Thyroid gland (tissue), 4 donors: ENCODE measurements around the gene SYTL4. TPM values are rescaled to one million over a fixed set of nuclear protein-coding genes. Genes with fewer than 3 reads are reported as not detected.
A peak's percentile ranks its signal among the peaks of the same experiment; 100 is the strongest.
"Not testable (repeated sequence)": the region's sequence is repeated elsewhere in the genome, so short reads cannot be mapped to it uniquely, and the experiment has no call there.

Experiments used
- DNase-seq, 2 donors: peaks; one replicate each; pipeline ENCODE4 v3.0.0-alpha.2; 2019
- H3K27ac ChIP-seq, 3 donors: fragments of 200-600 bp; sonication (generic); 1 replicate in 2 of 3; 2 replicates in 1 of 3; pipeline ENCODE4 v1.5.1; 2016 to 2019; ENCODE audit warnings: mild to moderate bottlenecking in 1 of 3, moderate library complexity in 1 of 3
- H3K27me3 ChIP-seq: fragments of 200-600 bp; sonication (generic); one replicate; pipeline ENCODE4 v1.5.1; 2019
- H3K36me3 ChIP-seq, 2 donors: fragments of 200-600 bp; sonication (generic); one replicate each; pipeline ENCODE4 v1.5.1; 2016 to 2019
- H3K4me1 ChIP-seq, 2 donors: fragments of 200-600 bp; sonication (generic); one replicate each; pipeline ENCODE4 v1.5.1; 2017 to 2019
- H3K4me3 ChIP-seq, 3 donors: fragments of 200-600 bp; sonication (generic); replicated peaks in 1 of 3; 1 replicate in 2 of 3; 2 replicates in 1 of 3; pipeline ENCODE4 v1.5.1; 2016; ENCODE audit warnings: mild to moderate bottlenecking in 1 of 3
- H3K9me3 ChIP-seq: fragments of 200-600 bp; sonication (generic); one replicate; pipeline ENCODE4 v1.5.1; 2017
- POLR2A ChIP-seq, 2 donors: fragments of 450-650 bp; IDR thresholded peaks; one replicate each; pipeline ENCODE4 v1.6.1; 2017; ENCODE audit warnings: antibody characterized with exemption in 2 of 2, mild to moderate bottlenecking in 2 of 2, moderate library complexity in 1 of 2
- WGBS, 2 donors: methylation state at CpG; one replicate each; pipeline ENCODE4 v1.1.5; 2017; 5-methylcytosine and 5-hydroxymethylcytosine counted together
- intact Hi-C: fragments of 100-400 bp; cut with DNase I; formaldehyde crosslinking; loops from one replicate; pipeline ENCODE4 v1.15.1; 2023
- total RNA-seq, 4 donors: library from RNA; depleted of rRNA; stranded (reverse); fragments of >200 nt; gene quantifications; one replicate each; pipeline ENCODE4 v1.2.3, GENCODE V29; 2016
- TF ChIP-seq, protein P1 (sequence below), 6 experiments: fragments of 200-600 bp in 3 of 6; fragments of 450-650 bp in 3 of 6; sonication (generic) in 3 of 6; IDR thresholded peaks; one replicate each; pipeline ENCODE4 v1.5.1; 2016 to 2019; ENCODE audit warnings: antibody characterized with exemption in 6 of 6, mild to moderate bottlenecking in 2 of 6, inconsistent platforms in 1 of 6, moderate library complexity in 1 of 6

Gene SYTL4
- total RNA-seq, 4 donors from 2014 or later, result 13.1 to 28.2 (median 23.2) TPM

DNA sequence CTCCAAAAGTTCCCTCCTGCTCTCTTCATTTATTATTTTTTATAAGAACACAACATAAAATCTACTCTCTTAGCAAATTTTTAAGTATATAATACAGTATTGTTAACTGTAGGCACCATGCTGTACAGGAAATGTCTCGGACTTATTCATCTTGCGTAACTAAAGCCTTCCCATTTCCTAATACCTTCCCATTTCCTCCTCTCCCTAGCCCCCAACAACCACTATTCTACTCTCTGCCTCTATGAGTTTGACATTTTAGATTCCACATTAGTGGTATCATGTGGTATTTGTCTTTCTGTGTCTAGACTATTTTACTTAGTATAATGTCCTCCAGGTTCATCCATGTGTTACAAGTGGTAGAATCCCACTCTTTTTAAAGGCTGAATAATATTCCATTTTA lies 15.8 kb upstream of the SYTL4 start:
- H3K4me3 ChIP-seq, result no peak overlapping the region
- TF ChIP-seq, protein P1, sequence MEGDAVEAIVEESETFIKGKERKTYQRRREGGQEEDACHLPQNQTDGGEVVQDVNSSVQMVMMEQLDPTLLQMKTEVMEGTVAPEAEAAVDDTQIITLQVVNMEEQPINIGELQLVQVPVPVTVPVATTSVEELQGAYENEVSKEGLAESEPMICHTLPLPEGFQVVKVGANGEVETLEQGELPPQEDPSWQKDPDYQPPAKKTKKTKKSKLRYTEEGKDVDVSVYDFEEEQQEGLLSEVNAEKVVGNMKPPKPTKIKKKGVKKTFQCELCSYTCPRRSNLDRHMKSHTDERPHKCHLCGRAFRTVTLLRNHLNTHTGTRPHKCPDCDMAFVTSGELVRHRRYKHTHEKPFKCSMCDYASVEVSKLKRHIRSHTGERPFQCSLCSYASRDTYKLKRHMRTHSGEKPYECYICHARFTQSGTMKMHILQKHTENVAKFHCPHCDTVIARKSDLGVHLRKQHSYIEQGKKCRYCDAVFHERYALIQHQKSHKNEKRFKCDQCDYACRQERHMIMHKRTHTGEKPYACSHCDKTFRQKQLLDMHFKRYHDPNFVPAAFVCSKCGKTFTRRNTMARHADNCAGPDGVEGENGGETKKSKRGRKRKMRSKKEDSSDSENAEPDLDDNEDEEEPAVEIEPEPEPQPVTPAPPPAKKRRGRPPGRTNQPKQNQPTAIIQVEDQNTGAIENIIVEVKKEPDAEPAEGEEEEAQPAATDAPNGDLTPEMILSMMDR (IDR thresholded peaks at IDR 0.05), result no peak
- TF ChIP-seq POLR2A (IDR thresholded peaks at IDR 0.05), result no peak
- H3K4me1 ChIP-seq, result peaks cover 0 to 6% of the 10 kb centered on the region in 2 donors
- no peak overlapping the region for H3K27ac ChIP-seq
- no peak for DNase-seq
- intact Hi-C loops, result no loop called here
- WGBS, 2 donors, result 79 to 84% methylated on average over 2 of the region's 2 CpGs
- no peaks in the 10 kb centered on the region for H3K36me3 ChIP-seq
- H3K9me3 ChIP-seq, result no peaks in the 10 kb centered on the region
- H3K27me3 ChIP-seq, result no peaks in the 10 kb centered on the region

DNA sequence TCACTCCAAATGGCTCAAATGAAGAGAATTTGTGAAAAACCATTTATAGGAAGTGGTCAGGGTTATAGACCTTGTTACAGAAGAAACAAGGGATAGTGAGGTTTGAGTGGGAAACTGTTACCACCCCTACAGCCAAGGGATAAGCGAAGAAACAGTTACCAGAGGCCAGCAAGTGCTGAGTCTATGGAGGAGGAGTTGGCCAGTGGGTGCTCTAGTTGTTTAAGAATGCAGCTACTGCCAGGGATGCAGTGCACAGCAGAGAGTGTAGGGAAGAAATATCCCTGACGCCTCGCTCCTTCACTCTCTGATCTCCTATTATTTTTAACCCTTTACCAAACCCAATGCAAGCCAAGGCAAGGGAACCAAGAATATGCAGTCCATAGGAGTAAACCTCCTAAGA lies 15.2 kb upstream of the SYTL4 start:
- intact Hi-C loops, result no loop called here
- no peaks in the 10 kb centered on the region for H3K36me3 ChIP-seq
- H3K4me1 ChIP-seq, result peaks cover 0 to 6% of the 10 kb centered on the region in 2 donors
- H3K27ac ChIP-seq, result no peak overlapping the region
- no peaks in the 10 kb centered on the region for H3K27me3 ChIP-seq
- TF ChIP-seq, protein P1 (IDR thresholded peaks at IDR 0.05), result no peak
- TF ChIP-seq POLR2A (IDR thresholded peaks at IDR 0.05), result no peak
- no peak for DNase-seq
- H3K4me3 ChIP-seq, result no peak overlapping the region
- 48 to 58% methylated on average over 3 of the region's 3 CpGs for WGBS, 2 donors
- no peaks in the 10 kb centered on the region for H3K9me3 ChIP-seq

DNA sequence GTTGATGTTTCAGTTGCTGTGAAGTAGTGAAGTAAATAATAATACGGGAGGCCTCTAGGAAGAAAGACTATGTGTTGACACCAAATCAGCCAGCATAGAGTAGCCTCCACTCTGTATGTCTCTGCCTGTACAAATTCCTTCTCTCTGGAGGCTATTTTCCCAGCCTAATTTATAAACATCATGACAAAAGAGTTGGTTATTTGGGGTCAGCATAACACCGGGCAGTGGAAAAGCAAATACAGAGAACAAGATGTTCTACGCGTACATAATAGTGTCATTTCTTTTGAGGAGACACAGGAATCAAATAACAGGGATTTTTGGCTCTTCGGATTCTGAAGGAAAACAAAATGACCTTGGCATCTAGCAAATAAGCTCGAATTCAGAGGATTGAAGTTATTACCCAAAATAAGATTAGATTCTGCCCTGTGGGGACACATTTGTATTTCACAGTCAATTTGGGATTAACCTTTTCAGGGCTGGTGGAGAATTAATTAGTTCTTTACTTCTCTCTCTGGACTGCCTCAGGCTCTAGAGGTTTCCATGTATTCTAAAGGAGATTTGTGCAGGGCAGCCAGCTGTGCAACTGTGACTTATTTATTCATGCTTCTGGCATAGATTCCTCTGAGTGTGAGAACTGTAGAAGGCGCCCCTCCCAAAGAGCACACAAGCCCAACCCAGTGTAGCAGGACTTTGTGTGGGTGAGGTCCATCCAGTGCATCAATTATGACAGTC lies 14.1 kb upstream of the SYTL4 start:
- Histone ChIP-seq H3K9me3 (no peaks in the 10 kb centered on the region), H3K27me3 (no peaks in the 10 kb centered on the region), H3K4me3 (no peak overlapping the region), H3K27ac (peak overlapping the region in 2 of 3 donors; percentile 24 to 26), H3K4me1 (peaks cover 0 to 6% of the 10 kb centered on the region in 2 donors), H3K36me3 (no peaks in the 10 kb centered on the region)
- 57 to 70% methylated on average over 7 of the region's 7 CpGs for WGBS, 2 donors
- intact Hi-C loops, result no loop called here
- DNase-seq, result peak in 1 of 2 donors; percentile 1
- no peak for TF ChIP-seq POLR2A (IDR thresholded peaks at IDR 0.05)
- TF ChIP-seq, protein P1 (IDR thresholded peaks at IDR 0.05), result no peak

DNA sequence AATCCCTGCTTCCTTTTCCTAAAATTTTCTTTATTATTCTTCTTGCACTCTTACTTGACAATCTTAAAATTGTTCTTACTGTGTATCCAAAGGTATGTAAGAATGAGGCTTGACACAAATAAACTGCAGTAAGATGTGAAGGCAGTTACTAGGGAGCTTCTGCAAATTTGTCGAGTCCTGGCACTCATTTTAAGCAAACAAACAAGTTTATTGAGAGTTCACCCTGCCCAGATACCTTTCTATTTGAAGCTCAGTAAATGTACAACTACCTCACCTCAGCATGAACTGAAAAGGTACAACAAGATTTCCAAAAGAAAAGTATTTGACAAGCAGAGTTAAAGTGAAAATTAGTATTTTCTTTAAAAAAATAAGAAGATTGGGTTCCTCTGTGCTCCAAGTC lies 13.3 kb upstream of the SYTL4 start:
- H3K27ac ChIP-seq, result peak overlapping the region in 2 of 3 donors; percentile 15 to 24
- no peak for TF ChIP-seq POLR2A (IDR thresholded peaks at IDR 0.05)
- TF ChIP-seq, protein P1 (IDR thresholded peaks at IDR 0.05), result no peak
- H3K4me1 ChIP-seq, result peaks cover 0 to 6% of the 10 kb centered on the region in 2 donors
- H3K4me3 ChIP-seq, result no peak overlapping the region
- WGBS, 2 donors, result 32 to 60% methylated on average over 1 of the region's 1 CpG
- H3K27me3 ChIP-seq, result no peaks in the 10 kb centered on the region
- intact Hi-C loops, result no loop called here
- no peaks in the 10 kb centered on the region for H3K36me3 ChIP-seq
- DNase-seq, result no peak
- no peaks in the 10 kb centered on the region for H3K9me3 ChIP-seq

DNA sequence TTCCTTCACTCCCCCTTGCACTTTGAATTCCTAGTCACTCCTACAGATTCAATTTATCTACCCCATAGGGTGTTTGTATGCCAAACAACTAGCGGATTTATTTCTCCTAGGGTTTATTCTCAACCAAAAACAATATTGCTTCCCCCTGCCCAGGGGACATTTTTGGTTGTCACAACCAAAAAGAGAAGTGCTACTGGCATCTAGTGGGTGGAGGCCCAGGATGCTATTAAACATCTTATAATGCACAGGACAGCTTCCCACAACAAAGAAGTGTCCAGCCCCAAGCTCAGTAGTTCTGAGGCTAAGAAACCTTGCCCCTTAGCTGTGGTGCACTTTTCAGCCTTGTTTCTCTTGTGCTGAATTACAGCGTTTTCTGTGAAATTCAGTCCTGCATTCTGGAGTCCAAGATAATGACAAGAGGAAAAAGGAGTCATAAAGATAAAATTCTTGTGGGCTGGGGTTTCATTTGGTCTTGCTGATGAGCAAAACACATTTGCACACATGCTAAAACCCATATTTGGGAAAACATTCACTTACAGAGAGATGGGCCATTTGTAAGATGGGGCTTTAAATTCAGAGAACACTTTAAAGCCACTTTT lies 11.2 kb upstream of the SYTL4 start:
- Histone ChIP-seq H3K9me3 (no peaks in the 10 kb centered on the region), H3K4me1 (peaks cover 0 to 6% of the 10 kb centered on the region in 2 donors), H3K4me3 (no peak overlapping the region), H3K27ac (no peak overlapping the region), H3K27me3 (no peaks in the 10 kb centered on the region), H3K36me3 (no peaks in the 10 kb centered on the region)
- DNase-seq, result no peak
- WGBS, 2 donors, result 85 to 91% methylated on average over 2 of the region's 2 CpGs
- TF ChIP-seq, protein P1 (IDR thresholded peaks at IDR 0.05), result no peak
- TF ChIP-seq POLR2A (IDR thresholded peaks at IDR 0.05), result no peak
- intact Hi-C loops, result no loop called here

DNA sequence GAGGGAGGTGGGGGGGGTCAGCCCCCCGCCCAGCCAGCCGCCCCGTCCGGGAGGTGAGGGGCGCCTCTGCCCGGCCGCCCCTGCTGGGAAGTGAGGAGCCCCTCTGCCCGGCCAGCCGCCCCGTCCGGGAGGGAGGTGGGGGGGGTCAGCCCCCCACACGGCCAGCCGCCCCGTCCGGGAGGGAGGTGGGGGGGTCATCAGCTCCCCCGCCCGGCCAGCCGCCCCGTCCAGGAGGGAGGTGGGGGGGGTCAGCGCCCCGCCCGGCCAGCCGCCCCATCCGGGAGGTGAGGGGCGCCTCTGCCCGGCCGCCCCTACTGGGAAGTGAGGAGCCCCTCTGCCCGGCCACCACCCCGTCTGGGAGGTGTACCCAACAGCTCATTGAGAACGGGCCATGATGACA lies 7.9 kb downstream of the SYTL4 start:
- H3K36me3 ChIP-seq, DNase-seq, H3K9me3 ChIP-seq, intact Hi-C loops, H3K4me3 ChIP-seq, H3K4me1 ChIP-seq, H3K27me3 ChIP-seq: not testable (repeated sequence)
- peak overlapping the region in 1 of 3 donors; percentile 30 for H3K27ac ChIP-seq
- whole genome bisulfite sequencing, 2 donors, result no CpG with 5 or more reads among the region's 30 CpGs
